ENCODE results near the gene CDH13. TPM values are rescaled to one million over a fixed set of nuclear protein-coding genes. Genes with fewer than 3 reads are reported as not detected.

The CDH13 gene
- total and polyA plus RNA-seq, 9 of the 15 experiments (the other 6 are each of a cell fraction or from before 2014, with no cell fraction given) = 0.03 TPM; not detected in 8

- H3K9ac ChIP-seq (ENCODE audit: insufficient read depth in 1 of 2, low read depth in 2 of 2, low read length in 2 of 2) = no peak overlapping the region
- no peaks in the 10 kb centered on the region for H3K79me2 ChIP-seq (ENCODE audit: control insufficient read depth, insufficient read depth, low read length)
- BruUV-seq (replicated peaks) = no TSS peak
- WGBS (ENCODE audit: insufficient coverage, low coverage, missing lambda C conversion rate) = 0% methylated on average over 4 of the region's 4 CpGs
- ChIA-PET POLR2A (no interaction called here), CTCF (ENCODE audit: low intra/inter-chr PET ratio) (no interaction called here)
- ATAC-seq = no peak
- H3K27me3 ChIP-seq (ENCODE audit: control insufficient read depth in 2 of 2, insufficient read depth in 2 of 2, low read length in 2 of 2) = peaks cover 0 to 4% of the 10 kb centered on the region in 2 experiments; a peak in 2 of 5 replicates
- intact Hi-C loops (cut with micrococcal nuclease) (no loop called here), in situ Hi-C loops (cut with MboI) (no loop called here)
- TF ChIP-seq NCOR1 (IDR thresholded peaks at IDR 0.05) (no peak), NCOA2 (IDR thresholded peaks at IDR 0.05; ENCODE audit: partially characterized antibody in 2 of 2) (no peak), DMBX1 (CRISPR knock-in tag; IDR thresholded peaks at IDR 0.05; ENCODE audit: borderline replicate concordance) (no peak), E2F6 (IDR thresholded peaks at IDR 0.05; ENCODE audit: borderline replicate concordance in 1 of 2, extremely low read depth in 1 of 2, insufficient read depth in 1 of 2, insufficient read length in 1 of 2, low read depth in 1 of 2, low read length in 1 of 2, poor library complexity in 1 of 2, severe bottlenecking in 1 of 2) (no peak), CREB1 (IDR thresholded peaks at IDR 0.05) (no peak), CREB1 (CRISPR knock-in tag; IDR thresholded peaks at IDR 0.05) (no peak), IRF1 (CRISPR knock-in tag; IDR thresholded peaks at IDR 0.05; ENCODE audit: borderline replicate concordance) (no peak), THRA (IDR thresholded peaks at IDR 0.05) (no peak), POLR3A (IDR thresholded peaks at IDR 0.05; ENCODE audit: borderline replicate concordance, extremely low read depth, insufficient read depth, insufficient read length) (no peak), FOXK2 (conservative IDR thresholded peaks at IDR 0.05 in 1 of 2, IDR thresholded peaks at IDR 0.05 in 1 of 2; ENCODE audit: low read depth in 2 of 2) (no peak), RFX5 (IDR thresholded peaks at IDR 0.05; ENCODE audit: low read depth, low read length) (no peak), XRCC5 (IDR thresholded peaks at IDR 0.05; ENCODE audit: low read depth, low read length) (no peak), CREM (IDR thresholded peaks at IDR 0.05; ENCODE audit: low read depth) (no peak), KLF6 (CRISPR knock-in tag; IDR thresholded peaks at IDR 0.05; ENCODE audit: borderline replicate concordance) (no peak), HNRNPK (IDR thresholded peaks at IDR 0.05; ENCODE audit: low read depth, low read length, poor library complexity, severe bottlenecking) (no peak), NR2F6 (CRISPR knock-in tag; IDR thresholded peaks at IDR 0.05) (no peak), ESRRB (CRISPR knock-in tag; IDR thresholded peaks at IDR 0.05; ENCODE audit: borderline replicate concordance) (no peak), ZFP30 (CRISPR knock-in tag; IDR thresholded peaks at IDR 0.05; ENCODE audit: borderline replicate concordance) (no peak), LCOR (CRISPR knock-in tag; IDR thresholded peaks at IDR 0.05) (no peak), MCM2 (IDR thresholded peaks at IDR 0.05; ENCODE audit: low read depth) (no peak), SP1 (CRISPR knock-in tag; IDR thresholded peaks at IDR 0.05) (no peak)
- H3K4me2 ChIP-seq (ENCODE audit: insufficient read depth, low read length) = no peak overlapping the region
- no peak for DNase-seq (ENCODE audit: extremely low read depth in 1 of 4, low spot score in 3 of 4)
- no peaks in the 10 kb centered on the region for H3K9me3 ChIP-seq (replicated peaks; ENCODE audit: control insufficient read depth, insufficient read depth, low read depth, low read length)
- no peak overlapping the region for H3K27ac ChIP-seq (ENCODE audit: extremely low read depth, low read depth, low read length)
- no peaks in the 10 kb centered on the region for H4K20me1 ChIP-seq (replicated peaks; ENCODE audit: control insufficient read depth, insufficient read depth, low read length)
- no peaks in the 10 kb centered on the region for H3K9me1 ChIP-seq (ENCODE audit: control insufficient read depth, insufficient read depth, low read length)
- H3K36me3 ChIP-seq (ENCODE audit: control insufficient read depth, insufficient read depth, low read length) = no peaks in the 10 kb centered on the region
- FAIRE-seq = no peak
- no peak overlapping the region for H3K4me3 ChIP-seq
- H2AFZ ChIP-seq (ENCODE audit: low read depth, low read length) = no peak overlapping the region
- H3K4me1 ChIP-seq (replicated peaks in 1 of 2; ENCODE audit: control insufficient read depth in 2 of 2, insufficient read depth in 2 of 2, low read length in 2 of 2) = no peaks in the 10 kb centered on the region
These were observed 1094.2 kb downstream of the CDH13 start for GRCh38 chr16:83720981-83721380.

All from K562 (cell line).